ENCODE measurements around the gene SCARF1. TPM values are rescaled to one million over a fixed set of nuclear protein-coding genes. Genes with fewer than 3 reads are reported as not detected.
A peak's percentile ranks its signal among the peaks of the same experiment; 100 is the strongest.
"Not testable (repeated sequence)": the region's sequence is repeated elsewhere in the genome, so short reads cannot be mapped to it uniquely, and the experiment has no call there.

SCARF1 gene
- polyA plus RNA-seq, 3 donors from 2014 or later = 0.12 to 0.95 (median 0.64) TPM

DNA sequence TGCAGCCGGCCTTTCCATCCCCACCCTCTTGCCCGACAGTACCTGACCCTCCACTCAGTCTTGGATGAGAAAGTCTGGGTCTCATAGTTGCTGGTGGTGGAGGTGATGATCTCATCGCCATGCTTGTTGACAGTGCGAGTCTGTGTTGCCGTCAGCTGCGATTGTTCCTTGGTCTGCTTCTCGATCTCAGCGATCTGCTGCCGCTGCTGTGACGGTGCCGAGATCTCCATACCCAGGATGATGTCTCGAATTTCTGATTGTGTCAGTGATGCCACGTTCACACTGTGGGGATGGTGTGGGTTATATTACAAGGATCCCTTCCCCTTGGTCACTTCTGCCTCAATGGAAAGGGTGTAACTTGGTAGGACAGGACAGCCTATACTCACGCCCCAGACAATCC is 8.2 kb upstream of the SCARF1 start:
- Mint-ChIP-seq H3K36me3 (peaks cover 28 to 53% (median 42%) of the 10 kb centered on the region in 3 donors), H3K9me3 (no peaks in the 10 kb centered on the region), H3K4me1 (peaks cover 0 to 2% of the 10 kb centered on the region in 2 donors), H3K4me3 (no peak overlapping the region), H3K27me3 (ENCODE audit: low read depth in 3 of 3) (peaks cover 4 to 10% (median 5%) of the 10 kb centered on the region in 3 donors), H3K27ac (no peak overlapping the region)
- DNase-seq = no peak

DNA sequence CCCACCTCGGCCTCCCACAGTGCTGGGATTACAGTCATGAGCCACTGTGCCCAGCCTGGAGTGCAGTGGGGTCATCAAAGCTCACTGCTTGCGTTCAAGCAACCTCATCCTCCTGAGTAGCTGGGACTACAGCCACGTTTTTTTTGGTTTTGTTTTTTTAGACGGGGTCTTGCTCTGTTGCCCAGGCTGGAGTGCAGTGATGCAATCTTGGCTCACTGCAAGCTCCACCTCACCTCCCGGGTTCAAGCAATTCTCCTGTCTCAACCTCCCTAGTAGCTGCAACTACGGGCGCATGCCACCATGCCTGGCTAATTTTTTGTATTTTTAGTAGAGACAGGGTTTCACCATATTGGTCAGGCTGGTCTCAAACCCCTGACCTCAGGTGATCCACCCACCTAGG is 7.3 kb upstream of the SCARF1 start:
- not testable (repeated sequence) for H3K4me3 Mint-ChIP-seq

DNA sequence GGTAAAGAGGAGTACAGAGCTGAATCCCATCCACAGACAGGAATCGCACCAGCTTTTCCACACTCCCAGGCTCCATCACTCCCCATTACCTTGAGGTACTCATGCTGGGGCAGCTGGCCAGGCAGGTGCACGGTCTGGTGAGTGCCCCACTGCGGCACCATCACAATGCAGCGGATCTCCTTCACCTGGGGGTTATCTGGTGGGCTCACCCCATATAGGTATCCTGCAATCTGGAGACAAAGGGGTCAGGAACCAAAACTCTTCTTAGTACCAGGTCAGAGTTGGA is 6.0 kb upstream of the SCARF1 start:
- Mint-ChIP-seq H3K4me1 (peaks cover 0 to 6% of the 10 kb centered on the region in 2 donors), H3K4me3 (peak overlapping the region in 1 of 5 donors; percentile 15), H3K9me3 (no peaks in the 10 kb centered on the region), H3K27me3 (ENCODE audit: low read depth in 3 of 3) (peaks cover 1 to 5% (median 3%) of the 10 kb centered on the region in 3 donors), H3K27ac (peak overlapping the region in 2 of 6 donors; percentile 12 to 29), H3K36me3 (peaks cover 20 to 35% (median 24%) of the 10 kb centered on the region in 3 donors)
- no peak for DNase-seq

More for the DNA sequence above, 7.3 kb upstream of the SCARF1 start:
- H3K36me3 Mint-ChIP-seq = peaks cover 28 to 43% (median 32%) of the 10 kb centered on the region in 3 donors
- DNase-seq; H3K27me3 Mint-ChIP-seq (ENCODE audit: low read depth in 3 of 3); H3K27ac Mint-ChIP-seq; H3K4me1 Mint-ChIP-seq; H3K9me3 Mint-ChIP-seq: not testable (repeated sequence)

DNA sequence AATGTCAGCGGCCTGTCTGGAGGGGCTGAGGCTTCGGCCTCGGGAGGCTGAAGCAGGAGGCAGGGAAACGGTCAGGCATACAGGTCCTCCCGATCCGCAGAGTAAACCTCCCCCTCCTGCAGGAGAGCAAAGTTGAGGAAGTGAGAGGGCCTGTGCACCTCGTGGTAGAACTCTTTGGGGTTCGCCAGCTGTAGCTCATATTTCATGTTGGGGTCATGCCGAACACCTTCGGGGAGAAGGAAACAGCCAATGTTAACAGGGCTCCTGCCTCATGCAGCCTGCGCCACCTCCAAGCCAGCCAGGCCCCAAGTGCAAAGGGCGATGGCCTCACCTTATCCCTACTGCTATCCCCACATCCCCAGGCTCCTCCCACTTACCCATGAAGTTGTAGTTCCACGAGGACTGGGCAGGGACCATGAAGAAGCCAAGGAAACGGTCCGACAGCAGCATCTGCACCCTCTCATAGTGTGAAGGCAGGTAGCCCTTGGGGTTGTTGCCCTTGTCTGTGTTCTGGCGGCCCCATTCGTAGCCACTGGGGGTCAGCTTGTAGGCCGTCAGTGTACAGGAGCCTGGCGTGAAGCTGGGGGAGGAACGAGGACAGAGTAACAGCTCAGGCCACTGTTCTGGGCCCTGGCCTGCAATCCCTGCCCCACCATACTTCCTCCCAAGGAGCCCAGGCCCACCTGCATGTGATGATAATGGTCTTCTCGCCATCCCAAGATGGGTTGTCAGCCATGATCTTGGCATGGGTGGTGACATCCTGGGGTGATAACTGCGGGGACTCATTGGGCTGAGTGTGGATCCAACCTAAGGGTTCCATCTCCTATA is 5.4 kb upstream of the SCARF1 start:
- Mint-ChIP-seq H3K36me3 (peaks cover 15 to 31% (median 21%) of the 10 kb centered on the region in 3 donors), H3K27me3 (ENCODE audit: low read depth in 3 of 3) (peaks cover 1 to 8% (median 3%) of the 10 kb centered on the region in 3 donors), H3K9me3 (no peaks in the 10 kb centered on the region), H3K27ac (peak overlapping the region in 2 of 6 donors; percentile 12 to 29), H3K4me3 (peak overlapping the region in 1 of 5 donors; percentile 33), H3K4me1 (peaks cover 0 to 6% of the 10 kb centered on the region in 2 donors)
- DNase-seq = no peak

DNA sequence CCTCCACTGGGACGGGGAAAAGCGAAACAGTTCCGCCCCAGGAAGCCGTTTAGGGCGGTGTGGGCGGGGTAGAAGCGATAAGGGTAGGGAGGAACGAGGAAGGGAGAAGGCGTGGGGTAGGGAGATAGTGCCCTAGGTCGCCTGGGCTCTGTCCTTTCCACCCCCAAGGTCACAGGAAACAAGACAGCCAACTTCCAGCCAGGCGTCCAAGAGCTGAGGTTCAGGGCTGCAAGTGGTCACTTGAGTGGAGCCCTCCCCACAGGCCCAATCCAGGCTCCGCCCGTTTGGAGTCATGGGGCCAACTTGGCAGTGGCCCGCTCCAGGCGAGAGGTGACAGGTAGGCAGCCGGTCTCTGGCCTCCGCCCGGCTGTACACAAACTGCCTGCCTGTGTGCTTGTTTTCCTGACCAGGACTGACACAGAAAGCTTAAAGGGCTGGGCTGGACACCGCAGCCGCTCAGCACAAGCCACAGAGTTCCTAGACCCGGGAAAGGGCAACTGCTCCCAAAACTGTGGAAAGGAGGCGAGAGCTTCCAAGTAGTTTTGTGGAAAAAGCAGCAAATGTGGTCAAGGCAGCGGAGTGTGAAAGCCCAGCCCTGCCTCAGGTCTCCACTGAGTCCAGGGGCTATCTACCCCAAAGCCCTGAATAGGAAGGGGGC is 4.4 kb upstream of the SCARF1 start, which contains the start of gene RILP:
RILP (minus strand) TSS at position 23 of the 658 bp plus-strand sequence. CDS start 62 bp downstream, outside the sequence.
- H3K27ac Mint-ChIP-seq = peak within 1 kb of the TSS in 1 of 6 donors; percentile 19
- H3K4me3 Mint-ChIP-seq = peak within 1 kb of the TSS; percentile 64 to 79 (median 73)
- peaks cover 0 to 10% of the 10 kb centered on the region in 2 donors for H3K4me1 Mint-ChIP-seq
- peaks cover 11 to 26% (median 16%) of the 10 kb centered on the region in 3 donors for H3K36me3 Mint-ChIP-seq
- no peaks in the 10 kb centered on the region for H3K9me3 Mint-ChIP-seq
- DNase-seq = no peak
- H3K27me3 Mint-ChIP-seq (ENCODE audit: low read depth in 3 of 3) = peaks cover 1 to 6% (median 3%) of the 10 kb centered on the region in 3 donors

DNA sequence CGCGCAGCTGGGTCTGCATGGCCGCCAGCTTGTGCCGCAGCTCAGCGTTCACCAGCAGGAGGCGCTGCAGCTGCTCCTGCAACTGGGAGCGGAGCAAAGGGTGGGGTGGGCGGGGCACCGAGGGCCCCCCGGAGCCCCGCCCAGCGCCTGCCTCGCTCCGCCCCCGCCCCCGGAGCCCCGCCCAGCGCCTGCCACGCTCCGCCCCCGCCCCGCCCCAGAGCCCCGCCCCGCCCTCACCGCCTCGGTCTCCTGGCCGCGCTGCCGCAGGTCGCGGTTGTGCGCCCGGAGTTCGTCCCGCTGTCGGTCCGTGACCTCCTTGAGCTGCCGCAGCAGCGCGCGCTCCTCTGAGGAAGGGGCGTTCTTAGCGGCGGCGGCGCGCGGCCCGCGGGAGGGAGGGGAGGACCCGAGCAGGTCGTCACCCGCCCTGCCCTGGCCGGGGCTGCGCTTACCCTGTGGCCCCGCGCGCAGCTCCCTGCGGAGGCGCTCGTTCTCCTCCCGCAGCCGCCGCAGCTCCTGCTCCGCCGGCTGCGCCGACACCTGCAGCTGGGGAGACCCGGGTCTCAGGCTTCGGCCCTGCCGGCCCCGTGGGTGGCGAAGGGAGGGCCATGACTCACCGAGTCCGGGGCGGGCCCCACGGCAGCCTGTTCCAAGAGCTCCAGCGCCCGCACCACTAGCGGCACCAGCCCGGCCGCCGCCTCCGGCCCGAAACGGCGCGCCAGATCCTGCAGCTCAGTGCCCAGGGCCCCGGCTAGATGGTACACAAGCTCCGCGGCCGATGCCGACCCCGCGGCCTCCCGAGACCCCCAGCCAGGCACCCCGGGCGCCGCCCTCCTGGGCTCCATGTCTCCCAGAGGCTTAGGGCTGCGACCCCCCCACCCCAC is 3.7 kb upstream of the SCARF1 start:
- H3K27ac Mint-ChIP-seq = no peak overlapping the region
- no peaks in the 10 kb centered on the region for H3K9me3 Mint-ChIP-seq
- DNase-seq = peak; percentile 92 to 95 (median 95)
- peaks cover 1 to 7% (median 4%) of the 10 kb centered on the region in 3 donors for H3K27me3 Mint-ChIP-seq (ENCODE audit: low read depth in 3 of 3)
- peaks cover 8 to 21% (median 12%) of the 10 kb centered on the region in 3 donors for H3K36me3 Mint-ChIP-seq
- peaks cover 5 to 15% of the 10 kb centered on the region in 2 donors for H3K4me1 Mint-ChIP-seq
- H3K4me3 Mint-ChIP-seq = peak overlapping the region; percentile 64 to 79 (median 73)

DNA sequence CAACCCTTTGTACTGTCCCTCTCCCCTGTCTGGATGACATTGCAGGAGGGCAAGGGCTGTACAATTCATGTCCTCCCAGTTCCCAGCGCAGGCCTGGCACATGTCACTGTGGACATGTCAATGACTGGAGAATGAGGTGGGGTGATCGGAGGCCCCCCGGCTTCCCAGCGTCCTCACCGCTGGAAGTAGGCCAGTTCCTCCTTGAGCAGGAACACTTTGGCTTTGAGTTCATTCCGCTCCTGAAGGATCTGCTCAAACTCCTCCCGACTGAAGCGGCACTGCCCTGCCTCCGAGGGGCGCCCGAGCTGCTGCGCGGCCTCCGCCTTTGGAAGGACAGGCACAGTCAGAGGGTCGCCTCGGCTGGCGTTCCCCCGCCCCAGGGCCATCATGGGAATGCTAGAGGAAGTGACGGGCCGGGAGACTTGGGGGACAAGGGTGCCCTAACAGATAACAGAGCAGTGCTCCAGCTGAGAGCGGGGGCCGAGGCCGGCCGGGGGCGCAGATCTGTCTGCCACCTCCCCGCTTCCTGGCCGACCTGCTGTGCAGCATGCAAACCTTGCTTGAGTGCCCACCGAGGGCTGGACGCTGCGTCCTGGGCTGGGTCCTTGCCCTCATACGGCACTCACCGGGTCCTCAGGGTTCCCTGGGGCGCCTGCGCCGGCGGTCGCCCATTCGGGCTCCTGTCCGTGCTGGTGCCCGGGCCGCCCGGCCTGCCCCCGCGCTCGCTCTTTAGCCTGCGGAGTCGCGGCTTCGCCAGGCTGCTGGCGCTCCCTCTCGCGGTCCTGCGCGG is 2.8 kb upstream of the SCARF1 start:
- Mint-ChIP-seq H3K4me1 (peaks cover 10 to 18% of the 10 kb centered on the region in 2 donors), H3K9me3 (no peaks in the 10 kb centered on the region), H3K36me3 (peaks cover 3 to 12% (median 5%) of the 10 kb centered on the region in 3 donors), H3K27me3 (ENCODE audit: low read depth in 3 of 3) (peaks cover 4 to 7% (median 7%) of the 10 kb centered on the region in 3 donors), H3K27ac (no peak overlapping the region), H3K4me3 (peak overlapping the region; percentile 65 to 79 (median 73))
- no peak for DNase-seq

DNA sequence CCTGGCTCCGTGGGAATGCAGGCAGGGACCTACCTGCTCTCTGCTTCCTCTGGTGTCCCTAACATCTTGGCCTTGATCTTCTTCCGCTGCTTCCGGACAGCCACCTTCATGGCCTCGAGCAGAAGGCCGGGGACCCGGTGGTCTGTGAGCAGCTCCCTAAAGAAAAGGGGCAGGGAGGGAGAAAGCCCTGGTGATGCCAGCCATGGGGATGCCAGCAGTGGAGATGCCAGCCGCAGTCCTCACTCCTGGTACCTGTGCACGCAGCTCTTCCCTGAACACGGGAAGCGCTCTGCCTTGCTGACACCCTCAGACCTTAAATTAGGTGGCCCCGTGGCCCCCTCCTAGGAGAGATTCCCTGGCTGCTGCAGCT is 2.3 kb upstream of the SCARF1 start:
- DNase-seq = no peak
- no peak overlapping the region for H3K27ac Mint-ChIP-seq
- H3K36me3 Mint-ChIP-seq = peaks cover 0 to 6% (median 0%) of the 10 kb centered on the region in 3 donors
- peaks cover 4 to 7% (median 6%) of the 10 kb centered on the region in 3 donors for H3K27me3 Mint-ChIP-seq (ENCODE audit: low read depth in 3 of 3)
- peak overlapping the region in 4 of 5 donors; percentile 44 to 79 (median 74) for H3K4me3 Mint-ChIP-seq
- peaks cover 10 to 18% of the 10 kb centered on the region in 2 donors for H3K4me1 Mint-ChIP-seq
- no peaks in the 10 kb centered on the region for H3K9me3 Mint-ChIP-seq

DNA sequence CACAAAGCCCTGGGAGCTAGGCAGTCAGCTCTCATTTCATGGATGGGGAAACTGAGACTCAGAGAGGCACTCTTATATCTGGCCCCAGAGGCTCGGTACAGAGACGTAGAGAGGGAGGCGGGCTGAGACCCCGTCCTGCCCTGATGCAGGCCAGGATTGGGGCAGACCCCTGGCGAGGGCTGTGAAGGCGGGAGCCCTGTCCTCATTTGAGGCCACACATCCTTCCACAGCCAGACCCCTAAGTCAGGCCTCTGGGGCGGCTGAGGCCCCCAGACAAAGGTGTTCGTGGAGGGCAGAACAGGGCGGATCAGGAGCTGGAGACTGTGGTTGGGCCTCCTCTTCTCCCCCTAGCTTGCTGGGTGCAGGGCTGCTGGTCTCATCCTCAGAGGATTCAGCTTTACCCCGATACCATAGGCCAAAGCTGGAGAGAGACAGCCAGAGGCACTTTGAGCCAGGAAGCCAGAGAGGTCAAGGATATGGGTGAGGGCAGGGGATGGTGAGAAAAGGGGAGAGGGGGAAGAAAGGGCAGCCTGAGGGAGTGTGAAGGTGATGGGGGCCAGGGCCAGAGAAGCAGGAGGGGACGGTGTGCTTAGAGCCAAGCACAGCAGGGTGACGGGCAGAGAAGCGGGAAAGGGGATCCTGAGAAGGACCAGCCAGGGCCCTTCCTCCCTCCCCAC is 805 bp upstream of the SCARF1 start:
- Mint-ChIP-seq H3K27me3 (ENCODE audit: low read depth in 3 of 3) (peaks cover 4 to 9% (median 8%) of the 10 kb centered on the region in 3 donors), H3K27ac (peak overlapping the region in 1 of 6 donors; percentile 9), H3K4me1 (peaks cover 10 to 19% of the 10 kb centered on the region in 2 donors), H3K4me3 (peak overlapping the region in 4 of 5 donors; percentile 18 to 50 (median 24)), H3K36me3 (peaks cover 0 to under 1% (median 0%) of the 10 kb centered on the region in 3 donors), H3K9me3 (no peaks in the 10 kb centered on the region)
- DNase-seq = no peak

DNA sequence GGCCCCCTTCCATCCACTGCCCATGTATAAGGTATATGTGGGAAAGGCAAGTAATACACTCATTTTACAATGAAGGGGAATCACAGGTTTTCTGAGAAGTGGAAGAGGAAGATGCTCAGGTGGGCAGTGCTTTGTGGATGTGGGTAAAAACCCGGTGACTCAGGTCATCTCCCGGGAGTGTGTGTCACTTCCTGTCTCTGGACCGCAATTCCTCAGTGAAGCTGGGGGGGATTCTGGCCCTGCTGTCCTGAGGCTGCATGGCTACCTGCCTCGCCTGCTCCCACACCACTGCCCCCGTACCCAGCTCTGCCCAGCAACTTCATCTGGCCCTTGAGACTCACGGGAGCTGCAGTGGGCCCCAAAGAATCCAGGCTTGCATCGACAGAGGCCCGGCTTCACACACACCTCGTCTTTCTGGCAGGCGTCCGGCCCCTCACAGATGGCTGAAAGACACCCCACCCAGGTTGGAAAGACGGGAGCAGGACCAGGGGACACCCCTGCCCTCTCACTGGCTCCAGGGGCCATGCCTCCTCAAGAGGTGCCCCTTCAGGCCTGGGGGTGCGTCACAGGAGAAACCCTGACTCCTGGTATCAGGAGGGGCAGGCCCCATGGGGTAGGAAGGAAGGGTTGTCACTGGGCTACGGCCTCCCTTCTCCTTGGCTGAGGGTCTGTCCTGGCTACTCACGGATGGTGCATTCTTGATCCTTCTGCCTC is 882 bp downstream of the SCARF1 start:
- H3K4me1 Mint-ChIP-seq = peaks cover 10 to 17% of the 10 kb centered on the region in 2 donors
- peaks cover 4 to 9% (median 9%) of the 10 kb centered on the region in 3 donors for H3K27me3 Mint-ChIP-seq (ENCODE audit: low read depth in 3 of 3)
- H3K27ac Mint-ChIP-seq = peak overlapping the region in 4 of 6 donors; percentile 32 to 62 (median 46)
- no peaks in the 10 kb centered on the region for H3K9me3 Mint-ChIP-seq
- H3K36me3 Mint-ChIP-seq = no peaks in the 10 kb centered on the region
- peak overlapping the region; percentile 80 to 91 (median 82) for H3K4me3 Mint-ChIP-seq
- DNase-seq = peak in 1 of 3 donors; percentile 28

DNA sequence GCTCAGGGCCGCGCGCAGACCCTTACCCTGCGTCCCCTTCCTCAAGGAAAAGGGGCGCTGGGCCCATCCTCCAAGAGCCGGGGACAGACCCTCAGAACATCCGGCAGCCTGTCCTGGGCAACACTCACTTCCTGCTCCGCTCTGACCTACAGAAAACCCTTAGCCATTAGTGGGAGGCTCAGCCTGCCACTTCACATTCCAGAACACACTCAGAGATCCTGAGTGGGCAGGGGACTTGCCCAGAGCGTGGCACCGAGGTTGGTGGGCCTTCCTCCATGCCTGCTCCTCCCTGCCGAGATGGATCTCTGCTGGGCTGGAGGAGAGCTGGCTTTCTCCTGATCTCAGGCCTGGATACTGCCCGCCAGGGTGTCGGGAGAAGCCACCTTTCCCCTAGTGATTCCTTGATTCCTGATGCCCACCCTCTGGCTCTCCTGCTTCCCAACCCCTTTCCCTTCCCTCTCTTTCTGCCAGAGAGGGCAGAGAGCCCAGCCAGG is 1.5 kb downstream of the SCARF1 start:
- H3K9me3 Mint-ChIP-seq = no peaks in the 10 kb centered on the region
- peaks cover 4 to 10% (median 9%) of the 10 kb centered on the region in 3 donors for H3K27me3 Mint-ChIP-seq (ENCODE audit: low read depth in 3 of 3)
- no peaks in the 10 kb centered on the region for H3K36me3 Mint-ChIP-seq
- peak in 1 of 3 donors; percentile 15 for DNase-seq
- peak overlapping the region in 4 of 6 donors; percentile 32 to 62 (median 48) for H3K27ac Mint-ChIP-seq
- peaks cover 10 to 17% of the 10 kb centered on the region in 2 donors for H3K4me1 Mint-ChIP-seq
- H3K4me3 Mint-ChIP-seq = peak overlapping the region; percentile 80 to 91 (median 82)
